GM23338 (cell line): ENCODE measurements around the gene DOCK10. TPM values are rescaled to one million over a fixed set of nuclear protein-coding genes. Genes with fewer than 3 reads are reported as not detected.

Experiments used
- ATAC-seq: fragments of 200-7000 bp; cut with Tn5 transposase; 3 replicates; pipeline ENCODE4 v1.9.1; 2020
- DNase-seq: peaks from one replicate; pipeline ENCODE4 v3.0.0-alpha.2; 2015; ENCODE audit warnings: low spot score
- H2AFZ ChIP-seq: fragments of 200-600 bp; sonication (generic); 2 replicates; pipeline ENCODE4 v1.8.0; 2016; ENCODE audit warnings: antibody characterized with exemption, mild to moderate bottlenecking, moderate library complexity
- H3F3A ChIP-seq: fragments of 200-600 bp; sonication (generic); replicated peaks from 2 replicates; pipeline ENCODE4 v1.8.0; 2017; ENCODE audit warnings: antibody characterized with exemption, mixed run types, low read depth
- H3K27ac ChIP-seq: fragments of 200-600 bp; sonication (generic); 2 replicates; pipeline ENCODE4 v1.6.1; 2016; ENCODE audit warnings: low read depth
- H3K27me3 ChIP-seq: fragments of 200-600 bp; sonication (generic); 2 replicates; pipeline ENCODE4 v1.8.0; 2016; ENCODE audit warnings: mild to moderate bottlenecking, mixed run types, moderate library complexity; ENCODE audit not compliant: insufficient read depth
- H3K36me3 ChIP-seq: fragments of 200-600 bp; sonication (generic); 2 replicates; pipeline ENCODE4 v1.8.0; 2016; ENCODE audit warnings: mild to moderate bottlenecking; ENCODE audit not compliant: insufficient read depth
- H3K4me1 ChIP-seq: fragments of 200-600 bp; sonication (generic); 2 replicates; pipeline ENCODE4 v1.8.0; 2016; ENCODE audit warnings: mild to moderate bottlenecking, moderate library complexity; ENCODE audit not compliant: insufficient read depth
- H3K4me2 ChIP-seq: fragments of 200-600 bp; sonication (generic); 2 replicates; pipeline ENCODE4 v1.7.1; 2017; ENCODE audit warnings: mixed run types
- H3K4me3 ChIP-seq: fragments of 200-600 bp; sonication (generic); 2 replicates; pipeline ENCODE4 v1.6.1; 2016; ENCODE audit warnings: mixed run types
- H3K79me2 ChIP-seq: fragments of 200-600 bp; sonication (generic); replicated peaks from 2 replicates; pipeline ENCODE4 v1.8.0; 2017; ENCODE audit warnings: mild to moderate bottlenecking; ENCODE audit not compliant: insufficient read depth
- H3K9me2 ChIP-seq: fragments of 200-600 bp; sonication (generic); 2 replicates; pipeline ENCODE4 v1.8.0; 2017; ENCODE audit not compliant: insufficient read depth
- H4K20me1 ChIP-seq: fragments of 200-600 bp; sonication (generic); replicated peaks from 2 replicates; pipeline ENCODE4 v1.8.0; 2017; ENCODE audit warnings: mild to moderate bottlenecking; ENCODE audit not compliant: insufficient read depth
- H3K27ac Mint-ChIP-seq: 2 replicates; pipeline ENCODE4 v1.8.0; 2020; ENCODE audit warnings: inconsistent platforms, mild to moderate bottlenecking, moderate library complexity, mixed read lengths
- H3K27me3 Mint-ChIP-seq: 3 replicates; pipeline ENCODE4 v1.8.0; 2022; ENCODE audit warnings: low read depth, mild to moderate bottlenecking, moderate library complexity, mixed read lengths, inconsistent platforms; ENCODE audit not compliant: insufficient read depth, poor library complexity
- H3K36me3 Mint-ChIP-seq: 3 replicates; pipeline ENCODE4 v1.8.0; 2021; ENCODE audit warnings: low read depth, mild to moderate bottlenecking, inconsistent platforms, moderate library complexity, mixed read lengths
- H3K4me1 Mint-ChIP-seq: 3 replicates; pipeline ENCODE4 v1.8.0; 2020; ENCODE audit warnings: mild to moderate bottlenecking, inconsistent platforms, mixed read lengths
- H3K4me3 Mint-ChIP-seq: 3 replicates; pipeline ENCODE4 v1.8.0; 2021; ENCODE audit warnings: moderate library complexity, mild to moderate bottlenecking, inconsistent platforms, mixed read lengths
- H3K9me3 Mint-ChIP-seq: 3 replicates; pipeline ENCODE4 v1.8.0; 2020; ENCODE audit warnings: moderate library complexity, mild to moderate bottlenecking, inconsistent platforms, mixed read lengths
- CREB1 ChIP-seq: fragments of 250-450 bp; sonication (Bioruptor Pico); IDR thresholded peaks from 2 replicates; pipeline ENCODE4 v1.5.0; 2020; ENCODE audit warnings: low read depth, mild to moderate bottlenecking, moderate library complexity
- CTCF ChIP-seq, 2 experiments: fragments of 200-600 bp in 1 of 2; sonication (generic) in 1 of 2; conservative IDR thresholded peaks; 2 replicates each; pipeline versions ENCODE4 v1.5.1 to v1.6.1; 2016 to 2017; ENCODE audit warnings: antibody characterized with exemption in 2 of 2, low read depth in 2 of 2, mild to moderate bottlenecking in 2 of 2, moderate library complexity in 1 of 2
- ETS1 ChIP-seq: IDR thresholded peaks from 2 replicates; pipeline ENCODE4 v1.6.1; 2016; ENCODE audit warnings: antibody characterized with exemption
- EZH2 ChIP-seq: fragments of 200-600 bp; sonication (generic); IDR thresholded peaks from one replicate; pipeline ENCODE4 v1.8.0; 2017; ENCODE audit warnings: antibody characterized with exemption, mild to moderate bottlenecking, low read depth; ENCODE audit not compliant: unreplicated experiment
- EZH2phosphoT487 ChIP-seq: fragments of 200-600 bp; sonication (generic); IDR thresholded peaks from one replicate; pipeline ENCODE4 v1.8.1; 2018; ENCODE audit warnings: antibody characterized with exemption; ENCODE audit not compliant: unreplicated experiment
- JUNB ChIP-seq: IDR thresholded peaks from one replicate; pipeline ENCODE4 v1.6.1; 2016; ENCODE audit warnings: antibody characterized with exemption; ENCODE audit not compliant: unreplicated experiment
- NANOG ChIP-seq: IDR thresholded peaks from 2 replicates; pipeline ENCODE4 v1.6.1; 2016; ENCODE audit warnings: antibody characterized with exemption, borderline replicate concordance
- POLR2AphosphoS5 ChIP-seq: IDR thresholded peaks from 2 replicates; pipeline ENCODE4 v1.6.1; 2016; ENCODE audit warnings: antibody characterized with exemption, low read depth
- REST ChIP-seq: IDR thresholded peaks from one replicate; pipeline ENCODE4 v1.6.1; 2018; ENCODE audit warnings: antibody characterized with exemption; ENCODE audit not compliant: unreplicated experiment
- STAT1 ChIP-seq: IDR thresholded peaks from one replicate; pipeline ENCODE4 v1.6.1; 2016; ENCODE audit warnings: antibody characterized with exemption; ENCODE audit not compliant: unreplicated experiment
- ZNF114 ChIP-seq: fragments of 250-450 bp; sonication (Bioruptor Pico); IDR thresholded peaks from 2 replicates; pipeline ENCODE4 v1.5.0; 2020; ENCODE audit warnings: mild to moderate bottlenecking, moderate library complexity
- ZNF331 ChIP-seq: fragments of 250-450 bp; sonication (Bioruptor Pico); IDR thresholded peaks from 2 replicates; pipeline ENCODE4 v1.5.0; 2020; ENCODE audit warnings: low read depth, mild to moderate bottlenecking, moderate library complexity
- ZNF462 ChIP-seq: fragments of 250-450 bp; sonication (Bioruptor Pico); IDR thresholded peaks from 2 replicates; pipeline ENCODE4 v1.5.0; 2020; ENCODE audit warnings: mild to moderate bottlenecking, moderate library complexity
- polyA plus RNA-seq: library from polyadenylated mRNA; unstranded; fragments of >200 nt; fragmentation: Nextera tagmentation; extraction: Ambion mirVana; gene quantifications from 2 replicates; pipeline ENCODE4 v1.2.1, GENCODE V29; 2016
- total RNA-seq: library from RNA; depleted of rRNA; stranded (reverse); fragments of >200 nt; shearing (Covaris generic); gene quantifications from 2 replicates; pipeline ENCODE4 v1.2.3, GENCODE V29; 2014

The DOCK10 gene
- total and polyA plus RNA-seq, 2 experiments from 2014 or later, result 1.0 to 1.7 TPM

GRCh38 chr2:225030203-225030602, 12.1 kb downstream of the DOCK10 start:
- Histone ChIP-seq H3K4me2 (no peak overlapping the region), H3K79me2 (no peaks in the 10 kb centered on the region), H3K4me1 (no peaks in the 10 kb centered on the region), H3K27me3 (no peaks in the 10 kb centered on the region), H3K4me3 (no peak overlapping the region), H3K9me2 (no peaks in the 10 kb centered on the region; the same call in 1 of the 2 replicates), H2AFZ (no peak overlapping the region), H3F3A (no peaks in the 10 kb centered on the region), H4K20me1 (no peaks in the 10 kb centered on the region), H3K27ac (no peak overlapping the region), H3K36me3 (no peaks in the 10 kb centered on the region)
- ATAC-seq, result no peak
- Mint-ChIP-seq H3K27me3 (peaks cover 2% of the 10 kb centered on the region), H3K4me1 (no peaks in the 10 kb centered on the region), H3K4me3 (no peak overlapping the region), H3K27ac (no peak overlapping the region), H3K36me3 (no peaks in the 10 kb centered on the region), H3K9me3 (no peaks in the 10 kb centered on the region)
- TF ChIP-seq ZNF331, result no peak
- TF ChIP-seq ETS1, result no peak
- TF ChIP-seq POLR2AphosphoS5, result no peak
- no peak for TF ChIP-seq NANOG
- no peak for TF ChIP-seq CTCF (conservative IDR thresholded peaks at IDR 0.05; ENCODE audit: low read depth in 2 of 2)
- no peak for TF ChIP-seq EZH2phosphoT487
- no peak for TF ChIP-seq ZNF114 (CRISPR knock-in tag)
- TF ChIP-seq ZNF462 (CRISPR knock-in tag), result no peak
- TF ChIP-seq REST, result no peak
- TF ChIP-seq STAT1, result no peak
- TF ChIP-seq JUNB, result no peak
- no peak for TF ChIP-seq CREB1 (CRISPR knock-in tag)
- TF ChIP-seq EZH2, result no peak
- DNase-seq, result no peak
